SK-MEL-5 (cell line): ENCODE measurements around the gene NOC3L. TPM values are rescaled to one million over a fixed set of nuclear protein-coding genes. Genes with fewer than 3 reads are reported as not detected.
"Not testable (repeated sequence)": the region's sequence is repeated elsewhere in the genome, so short reads cannot be mapped to it uniquely, and the experiment has no call there.

Experiments
- DNase-seq: peaks from one replicate; pipeline ENCODE4 v3.0.0-alpha.2; 2016; ENCODE audit warnings: low read depth, low spot score
- in situ Hi-C: cut with HindIII; loops from 2 replicates; pipeline ENCODE4 v1.10.0; 2016; ENCODE audit warnings: low sequenced_read_pairs, high pct_unique_total_duplicates, low pct_unique_long_range_greater_than_20kb
- total RNA-seq: library from RNA; depleted of rRNA; stranded (reverse); fragments of >200 nt; shearing (Covaris generic); gene quantifications from 2 replicates; pipeline ENCODE4 v1.2.3, GENCODE V29; 2014

The NOC3L gene
- total RNA-seq, 1 experiment from 2014 or later: 42.6 TPM

DNA sequence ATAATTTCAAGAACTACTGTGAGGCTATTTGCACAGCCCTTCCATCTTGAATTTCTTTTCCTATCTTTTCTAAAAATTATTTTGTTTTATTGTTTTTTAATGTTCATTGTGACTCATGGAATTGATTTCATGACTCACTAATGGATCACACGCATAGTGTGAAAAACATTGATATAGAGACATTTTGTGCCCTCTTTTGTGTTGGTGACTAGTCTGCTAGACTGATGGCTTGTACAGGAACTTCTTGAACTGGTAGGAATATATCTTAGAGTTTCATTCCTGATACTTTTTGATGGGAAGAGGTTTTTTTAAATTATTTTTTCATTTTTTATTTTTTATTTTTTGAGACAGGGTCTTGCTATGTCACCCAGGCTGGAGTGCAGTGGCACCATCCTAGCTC lies 12.6 kb upstream of the NOC3L start:
- in situ Hi-C loops: no loop called here
- DNase-seq: no peak

DNA sequence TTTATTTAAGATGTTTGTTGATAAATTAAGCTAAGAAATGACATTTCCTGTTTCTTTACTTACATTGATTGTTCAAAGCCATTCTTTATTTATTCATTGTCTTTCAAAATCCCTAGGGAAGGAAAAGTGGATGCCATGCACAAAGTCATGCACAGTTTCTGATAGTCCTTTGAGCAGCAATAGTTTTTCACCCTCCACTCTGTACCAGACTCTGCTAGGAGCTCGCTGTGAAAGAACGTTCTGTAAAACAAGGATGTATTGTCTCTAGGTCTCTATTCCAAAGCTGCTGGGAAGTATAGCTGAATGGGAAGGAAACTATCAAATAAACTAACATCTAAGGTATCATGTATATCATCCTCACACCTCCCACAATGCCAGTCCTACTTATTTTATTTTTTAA lies 7.8 kb upstream of the NOC3L start:
- in situ Hi-C loops: no loop called here
- peak; percentile 63 for DNase-seq

DNA sequence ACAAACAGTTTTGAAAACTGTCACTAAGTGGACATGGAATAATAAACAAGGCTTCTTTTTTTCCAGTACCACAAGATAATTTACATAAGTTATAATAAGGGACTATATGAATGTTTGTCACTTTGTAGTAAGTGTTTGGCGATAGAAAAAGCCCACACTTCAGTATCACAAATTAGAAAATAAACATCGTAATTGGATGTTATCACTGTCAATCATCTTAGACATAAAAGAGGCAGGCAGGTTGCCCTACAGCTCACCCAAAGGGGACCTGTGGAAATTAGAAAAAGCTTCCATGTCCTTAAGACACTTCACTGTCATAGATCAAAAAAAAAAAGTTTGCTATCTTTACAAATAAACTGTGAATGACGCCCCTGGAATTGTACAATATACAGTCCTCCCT lies 3.6 kb upstream of the NOC3L start:
- in situ Hi-C loops: no loop called here
- DNase-seq: no peak

DNA sequence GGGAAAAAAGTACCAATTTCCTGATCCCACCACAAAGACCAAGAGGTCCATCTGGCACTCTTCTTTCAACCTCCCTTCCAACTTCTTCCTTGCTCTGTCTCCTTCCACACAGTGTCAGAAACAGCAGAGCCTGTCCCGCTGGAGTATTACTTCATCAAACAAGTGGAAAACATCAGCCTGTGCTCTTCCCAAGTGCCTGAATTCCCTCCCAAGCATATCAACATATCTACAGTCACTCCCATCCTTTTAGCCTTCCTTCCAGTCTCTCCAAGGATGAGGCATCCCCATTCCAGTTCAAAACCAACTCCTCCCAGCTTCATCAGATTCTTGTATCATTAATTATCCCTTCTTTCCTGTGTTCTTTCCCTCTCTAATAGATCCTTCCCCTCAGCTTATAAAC lies 1.7 kb upstream of the NOC3L start:
- DNase-seq: no peak
- in situ Hi-C loops: no loop called here

DNA sequence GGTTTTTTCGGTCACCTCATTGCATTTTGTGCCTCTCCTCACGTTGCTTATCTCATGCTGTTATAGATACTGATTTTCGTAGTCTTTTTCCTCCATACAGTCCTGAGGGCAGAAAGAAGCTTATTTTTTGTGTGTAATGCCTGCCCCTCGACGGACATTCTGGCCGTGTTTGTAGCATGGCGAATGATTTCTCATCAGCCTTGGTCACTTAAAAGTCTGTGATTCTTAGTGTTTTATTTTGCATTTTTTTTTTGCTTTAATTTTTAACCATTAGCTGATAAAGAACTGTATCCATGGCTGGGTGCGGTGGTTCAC lies 469 bp upstream of the NOC3L start:
- in situ Hi-C loops: no loop called here

DNA sequence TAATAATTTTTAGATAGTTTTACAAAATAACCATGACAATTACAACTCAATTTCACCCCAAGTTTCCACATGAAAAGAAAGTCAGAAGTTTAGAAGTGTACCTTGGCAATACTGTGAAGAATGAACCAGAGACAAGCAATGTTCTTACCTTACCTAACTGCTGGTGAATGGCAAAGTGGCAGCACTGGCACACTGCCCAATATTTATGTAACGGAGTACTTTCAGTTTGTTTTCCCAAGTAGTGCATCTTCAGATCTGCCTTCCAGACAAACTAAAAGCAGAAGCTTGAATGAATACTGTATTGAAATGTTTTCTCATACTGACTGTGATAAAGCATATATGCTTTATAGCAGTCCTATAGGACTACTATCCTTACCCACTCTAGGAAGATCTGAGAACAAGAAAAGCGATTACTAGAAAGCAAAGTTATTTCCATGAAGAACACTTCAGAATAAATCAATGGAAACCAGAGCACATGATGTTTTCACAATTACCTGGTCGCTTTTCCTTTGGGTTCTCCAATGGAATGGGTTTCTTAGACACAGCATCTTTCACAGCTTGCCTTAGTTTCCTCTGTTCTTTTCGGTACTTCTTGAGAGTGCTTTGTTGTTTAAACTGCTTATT lies 1.5 kb downstream of the NOC3L start:
- in situ Hi-C loops: no loop called here
- peak; percentile 8 for DNase-seq

More for the DNA sequence above, 469 bp upstream of the NOC3L start:
- DNase-seq: no peak

DNA sequence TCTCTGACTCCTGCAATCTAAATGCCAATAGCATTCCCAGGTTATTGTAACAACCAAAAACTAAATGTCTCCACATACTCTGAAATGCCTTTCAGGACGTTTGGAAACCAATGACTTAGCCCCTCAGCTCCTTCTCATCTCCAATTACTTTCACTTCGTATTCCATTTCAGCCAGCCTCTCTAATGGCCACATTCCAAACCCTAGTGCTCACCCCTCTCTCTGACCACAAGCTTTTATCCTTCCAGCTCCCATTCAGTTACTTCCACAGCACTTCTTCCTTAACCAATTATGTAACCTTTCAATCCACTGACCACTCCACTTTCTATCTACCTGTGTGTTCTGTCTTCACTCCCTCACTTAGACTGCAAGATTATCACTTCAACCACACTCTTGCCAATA lies 4.3 kb downstream of the NOC3L start:
- no peak for DNase-seq
- in situ Hi-C loops: no loop called here

DNA sequence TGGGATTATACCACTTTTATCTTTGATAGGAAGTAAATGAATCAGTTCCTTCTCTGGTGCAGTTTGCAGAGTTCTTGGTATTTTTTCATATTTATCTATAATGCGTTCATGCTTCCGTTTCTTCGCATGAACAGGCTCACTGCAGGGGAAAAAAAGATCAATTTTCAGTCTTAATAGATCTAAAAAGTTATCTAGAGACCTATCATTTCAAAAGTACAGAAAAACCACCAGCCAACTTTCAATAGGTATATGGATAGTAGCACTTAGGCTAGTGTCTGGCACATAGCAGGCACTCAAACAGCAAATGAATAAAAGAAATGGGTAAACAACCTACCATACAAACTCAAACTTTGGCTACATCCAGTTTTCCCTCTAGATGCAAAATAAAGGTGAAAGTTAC lies 5.5 kb downstream of the NOC3L start:
- in situ Hi-C loops: no loop called here
- no peak for DNase-seq

DNA sequence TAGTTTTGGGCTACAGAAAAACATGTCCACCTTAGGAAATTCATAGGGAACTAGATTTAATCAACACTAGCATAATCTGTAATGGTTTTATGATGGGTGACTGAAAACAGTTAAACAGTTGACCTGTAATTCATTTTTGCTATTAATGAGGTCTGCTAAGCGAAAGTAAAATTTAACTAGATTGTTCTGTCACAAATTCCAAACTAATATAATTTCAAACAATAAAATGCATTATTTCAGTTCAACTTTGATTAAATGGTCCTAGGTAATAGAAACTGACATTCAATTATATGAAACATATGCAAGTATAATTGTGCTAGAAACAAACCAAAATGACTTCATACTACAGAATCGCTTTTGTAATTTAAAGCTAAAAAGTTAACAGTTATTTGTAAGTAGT lies 6.9 kb downstream of the NOC3L start:
- no peak for DNase-seq
- in situ Hi-C loops: no loop called here

DNA sequence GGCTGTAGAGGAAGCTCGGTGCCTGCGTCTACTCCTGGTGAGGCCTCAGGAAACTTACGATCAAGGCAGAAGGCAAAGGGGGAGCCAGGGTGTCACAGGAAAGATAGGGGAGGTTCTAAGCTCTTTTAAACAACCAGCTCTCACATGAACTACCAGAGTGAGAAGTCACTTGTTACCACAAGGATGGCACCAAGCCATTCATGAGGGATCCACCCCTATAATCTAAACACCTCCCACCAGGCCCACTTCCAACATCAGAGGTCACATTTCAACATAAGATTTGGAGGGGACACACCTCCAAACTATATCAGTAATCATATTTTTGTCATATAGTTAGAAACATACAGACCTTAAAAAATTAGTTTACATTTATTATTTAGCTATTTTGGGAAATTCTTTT lies 9.4 kb downstream of the NOC3L start:
- in situ Hi-C loops: no loop called here
- no peak for DNase-seq

DNA sequence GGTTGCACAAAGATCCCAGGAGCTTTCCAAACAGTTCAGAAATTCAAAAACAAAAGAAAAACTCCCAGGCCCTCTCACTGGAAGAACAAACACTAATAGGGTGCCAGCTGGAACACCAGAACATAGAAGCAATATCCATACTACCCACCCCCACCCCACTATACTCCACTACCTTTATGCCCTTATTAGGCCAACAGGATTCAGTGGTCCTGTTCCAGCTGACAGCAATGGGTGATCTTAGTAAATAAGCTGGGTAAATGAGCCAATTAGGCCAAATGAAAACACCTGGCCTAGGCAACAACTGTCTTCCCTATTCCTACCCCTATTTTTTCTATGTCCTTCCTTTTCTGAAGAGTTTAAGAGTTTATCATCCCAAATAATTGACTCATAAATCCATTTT lies 11.7 kb downstream of the NOC3L start:
- no peak for DNase-seq
- in situ Hi-C loops: no loop called here

DNA sequence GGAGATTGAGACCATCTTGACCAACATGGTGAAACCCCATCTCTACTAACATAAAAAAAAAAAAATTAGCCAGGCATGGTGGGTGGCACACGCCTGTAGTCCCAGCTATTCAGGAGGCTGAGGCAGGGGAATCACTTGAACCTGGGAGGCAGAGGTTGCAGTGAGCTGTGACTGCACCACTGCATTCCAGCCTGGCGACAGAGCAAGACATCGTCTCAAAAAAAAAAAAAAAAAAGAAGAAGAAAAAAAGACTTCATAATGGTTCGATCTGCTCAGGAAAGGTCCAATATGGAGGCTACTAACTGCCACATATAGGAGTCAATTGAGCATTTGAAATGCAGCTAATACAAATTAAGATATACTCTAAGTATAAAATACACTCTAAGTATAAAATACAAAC lies 12.2 kb downstream of the NOC3L start:
- in situ Hi-C loops, DNase-seq: not testable (repeated sequence)

DNA sequence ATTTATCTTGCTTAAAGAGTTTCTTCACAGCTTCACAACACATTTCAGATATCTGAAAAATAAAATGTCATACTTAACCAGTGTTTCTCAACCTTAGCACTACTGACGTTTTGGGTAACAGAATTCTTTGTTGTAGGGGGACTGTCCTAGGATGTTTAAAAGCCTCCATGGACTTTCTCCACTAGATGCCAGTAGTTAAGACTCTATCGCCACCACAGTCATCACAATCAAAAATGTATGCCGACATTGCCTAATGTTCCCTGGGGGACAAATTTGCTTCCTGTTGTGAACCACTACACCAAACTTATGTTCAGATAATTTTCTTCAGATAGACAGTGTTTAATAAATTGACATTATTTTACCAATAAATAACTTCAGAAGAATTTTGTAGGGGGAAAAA lies 13.4 kb downstream of the NOC3L start:
- in situ Hi-C loops: loop anchor here (25.0 kb wide), 1 partner anchor 437 kb away; no protein-coding TSS in a partner anchor
- peak; percentile 52 for DNase-seq

DNA sequence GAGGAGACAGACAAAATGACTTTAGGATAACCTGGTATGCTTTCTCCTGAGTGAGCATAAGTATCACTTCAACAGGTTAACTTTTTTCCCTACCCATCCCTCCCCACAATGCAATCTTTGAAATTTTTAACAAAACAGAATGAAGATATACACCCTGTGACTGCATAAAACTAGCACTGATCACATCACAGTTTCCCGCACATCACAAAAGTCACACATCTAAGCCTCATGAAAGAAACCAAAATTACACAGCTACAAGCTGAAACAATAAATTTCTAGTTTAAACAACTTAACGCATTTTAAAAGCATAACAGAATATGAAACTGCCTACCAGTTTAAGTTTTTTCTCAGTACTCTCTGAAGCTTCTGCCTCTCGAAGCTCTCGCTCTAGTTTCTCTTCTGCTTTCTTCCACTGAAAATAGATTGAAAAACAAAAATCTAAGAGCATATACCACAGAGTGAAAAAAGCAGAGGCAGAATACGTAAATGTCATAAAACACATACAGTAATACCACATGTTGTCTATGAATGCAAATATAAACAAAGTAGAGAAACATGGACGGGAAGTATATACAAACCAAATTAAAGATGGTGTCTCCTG lies 18.1 kb downstream of the NOC3L start:
- in situ Hi-C loops: loop anchor here (25.0 kb wide), 1 partner anchor 432 kb away; no protein-coding TSS in a partner anchor
- no peak for DNase-seq

DNA sequence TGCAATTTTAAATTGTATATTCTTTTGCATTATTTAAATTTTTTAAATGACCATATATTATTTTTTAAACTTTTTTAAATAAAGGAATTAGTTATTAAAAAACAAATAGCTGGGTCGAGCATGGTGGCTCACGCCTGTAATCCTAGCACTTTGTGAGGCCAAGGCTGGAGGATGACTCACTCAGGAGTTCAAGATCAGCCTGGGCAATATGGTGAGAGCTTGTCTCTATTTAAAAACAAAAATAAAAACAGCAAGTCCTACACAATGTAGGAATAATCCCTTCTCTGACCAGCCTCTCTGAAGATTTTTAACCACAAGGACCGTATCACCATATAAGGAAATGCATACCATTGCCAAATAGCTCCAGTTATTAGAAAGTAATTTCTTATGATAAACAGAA lies 19.6 kb downstream of the NOC3L start:
- DNase-seq: no peak
- in situ Hi-C loops: loop anchor here (25.0 kb wide), 1 partner anchor 431 kb away; no protein-coding TSS in a partner anchor

DNA sequence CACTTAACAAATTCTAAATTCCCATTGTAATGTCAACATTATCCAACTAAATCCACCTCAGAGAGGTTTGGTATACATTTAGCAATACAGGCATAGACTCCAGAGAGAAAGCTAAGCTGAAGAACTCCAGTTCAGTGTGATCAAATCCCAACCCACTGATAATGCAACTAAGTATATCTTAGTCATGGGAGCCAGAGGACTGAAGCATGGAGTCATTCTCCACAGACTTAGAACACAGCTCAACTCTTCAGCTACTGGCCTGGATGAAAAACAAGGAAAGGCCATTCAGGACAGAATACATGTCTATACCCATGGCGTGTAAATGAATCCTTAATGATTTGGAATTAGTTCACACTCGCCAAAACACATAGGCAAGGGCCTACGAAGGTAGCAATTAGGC lies 27.9 kb downstream of the NOC3L start:
- in situ Hi-C loops: loop anchor here (25.0 kb wide), 1 partner anchor 423 kb away; no protein-coding TSS in a partner anchor
- no peak for DNase-seq

DNA sequence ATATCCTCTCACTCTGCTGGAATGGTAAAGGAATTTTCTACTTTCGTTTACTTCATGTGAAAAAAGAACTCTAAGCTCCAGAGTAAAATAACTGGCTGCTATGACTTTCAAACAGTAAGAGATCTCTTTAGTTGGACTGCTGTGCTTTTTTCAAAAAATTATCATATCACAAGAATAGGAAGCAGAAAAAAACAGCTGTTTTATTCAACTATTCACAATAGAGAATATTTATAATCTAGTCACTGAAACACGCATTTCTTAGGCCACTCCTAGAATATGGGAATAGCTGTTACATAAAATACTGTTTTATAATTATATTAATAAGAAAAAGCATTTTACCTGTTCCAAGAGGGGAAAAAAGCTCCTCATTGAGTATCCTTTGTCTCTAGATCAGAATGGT lies 29.7 kb downstream of the NOC3L start:
- in situ Hi-C loops: loop anchor here (25.0 kb wide), 1 partner anchor 421 kb away; no protein-coding TSS in a partner anchor
- no peak for DNase-seq

DNA sequence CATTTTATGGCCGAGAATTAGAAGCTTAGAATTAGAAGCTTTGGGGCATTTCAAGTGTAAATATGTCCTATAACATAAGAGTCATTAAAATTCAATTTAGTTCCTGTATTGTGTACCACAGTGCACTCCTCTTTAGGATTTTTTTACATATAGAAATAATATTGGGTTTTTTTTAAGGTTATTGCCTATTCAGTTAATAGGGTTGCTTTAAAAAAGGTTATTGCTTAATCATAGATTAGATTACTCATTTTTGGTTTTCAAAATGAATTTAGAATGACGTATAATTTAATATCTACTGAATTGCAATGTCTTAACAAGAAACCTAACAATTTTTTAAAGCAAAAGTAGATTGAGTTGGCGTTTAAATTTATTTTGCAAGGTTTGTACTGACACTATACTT lies 34.1 kb downstream of the NOC3L start:
- no peak for DNase-seq
- in situ Hi-C loops: loop anchor here (25.0 kb wide), 1 partner anchor 416 kb away; no protein-coding TSS in a partner anchor

DNA sequence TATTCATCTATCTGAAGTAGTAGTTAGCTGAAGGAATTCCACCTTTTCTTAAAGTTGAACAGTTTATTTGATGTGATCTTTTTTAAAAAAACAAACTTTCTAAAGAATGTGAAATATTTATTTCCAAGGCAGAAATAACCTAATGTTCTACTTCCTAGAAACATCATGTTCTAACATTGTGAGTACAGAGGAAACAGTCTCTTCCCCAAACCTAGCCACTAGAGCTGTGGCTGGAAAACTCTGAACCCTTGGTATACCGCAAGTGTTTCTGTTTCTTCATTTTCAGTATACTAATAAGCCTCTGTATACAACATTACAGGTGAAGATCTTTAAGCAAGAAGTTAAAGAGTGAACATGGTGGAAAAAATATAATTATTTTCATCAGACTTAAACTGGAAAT lies 35.1 kb downstream of the NOC3L start:
- DNase-seq: no peak
- in situ Hi-C loops: loop anchor here (25.0 kb wide), 1 partner anchor 415 kb away; no protein-coding TSS in a partner anchor
